Right lobe of liver (tissue), 6 donors: ENCODE results near the gene FRMD4A. TPM values are rescaled to one million over a fixed set of nuclear protein-coding genes. Genes with fewer than 3 reads are reported as not detected.

ENCODE experiments used
- ATAC-seq, 4 donors: fragments of 200-7000 bp; cut with Tn5 transposase; one replicate each; pipeline ENCODE4 v1.9.1; 2020; ENCODE audit warnings: mild to moderate bottlenecking in 4 of 4, moderate library complexity in 4 of 4
- DNase-seq, 3 donors: peaks; one replicate each; pipeline ENCODE4 v3.0.0-alpha.2; 2020
- H3K27ac ChIP-seq, 3 donors: fragments of 200-600 bp; one replicate each; pipeline ENCODE4 v1.8.0; 2022
- H3K27me3 ChIP-seq, 2 donors: fragments of 200-600 bp; one replicate each; pipeline ENCODE4 v1.8.0; 2022
- H3K36me3 ChIP-seq, 4 donors: fragments of 200-600 bp; sonication (generic) in 1 of 4; one replicate each; pipeline versions ENCODE4 v1.5.1 to v1.8.0; 2017 to 2022; ENCODE audit warnings: control low read depth in 1 of 4
- H3K4me1 ChIP-seq, 4 donors: fragments of 200-600 bp; sonication (generic) in 1 of 4; one replicate each; pipeline versions ENCODE4 v1.5.1 to v1.8.0; 2017 to 2022; ENCODE audit warnings: control low read depth in 1 of 4
- H3K4me3 ChIP-seq, 3 donors: fragments of 200-600 bp; one replicate each; pipeline ENCODE4 v1.8.0; 2022
- H3K9me3 ChIP-seq, 4 donors: fragments of 200-600 bp; sonication (generic) in 1 of 4; one replicate each; pipeline versions ENCODE4 v1.5.1 to v1.8.0; 2017 to 2022; ENCODE audit warnings: control low read depth in 1 of 4
- POLR2A ChIP-seq: fragments of 450-650 bp; IDR thresholded peaks from one replicate; pipeline ENCODE4 v1.6.1; 2017; ENCODE audit warnings: antibody characterized with exemption, mild to moderate bottlenecking
- WGBS: methylation state at CpG from one replicate; pipeline ENCODE4 v1.1.6; 2018; ENCODE audit warnings: low coverage, low lambda C conversion rate; ENCODE audit not compliant: insufficient coverage; ENCODE audit errors: missing lambda C conversion rate; 5-methylcytosine and 5-hydroxymethylcytosine counted together
- intact Hi-C, 2 donors: fragments of 100-400 bp; cut with DNase I; formaldehyde crosslinking; loops; one replicate each; pipeline versions ENCODE4 v1.11.2 to v1.14.1; 2022
- total RNA-seq, 6 experiments: library from RNA; depleted of rRNA in 2 of 6; stranded (reverse); fragments of >200 nt in 2 of 6; fragmentation: NEBNext Ultra II Directional in 3 of 6; extraction: Animal tissue kit (Norgen Biotek cat#: 25700) in 3 of 6; gene quantifications; one replicate each; pipeline versions ENCODE4 v1.1.0 to v1.2.4, GENCODE V29; 2016 to 2023
- TF ChIP-seq, protein P1 (sequence below), 4 donors: fragments of 200-600 bp in 3 of 4; fragments of 450-650 bp in 1 of 4; IDR thresholded peaks; one replicate each; pipeline versions ENCODE4 v1.5.1 to v1.8.0; 2016 to 2022; ENCODE audit warnings: antibody characterized with exemption in 4 of 4, mild to moderate bottlenecking in 2 of 4
- donor health status: DM: no; HTN: yes; CAD: no.
- donor health status: DM: no; HTN: no; CAD: no.
- donor health status: DM: no; HTN: no; CAD: no.
- donor health status: DM: no; HTN: yes; CAD: no.
- donor health status: DM: no; HTN: yes; CAD: no.

FRMD4A gene
- total RNA-seq, 6 experiments from 2014 or later, result 8.4 to 22.8 (median 13.3) TPM

DNA sequence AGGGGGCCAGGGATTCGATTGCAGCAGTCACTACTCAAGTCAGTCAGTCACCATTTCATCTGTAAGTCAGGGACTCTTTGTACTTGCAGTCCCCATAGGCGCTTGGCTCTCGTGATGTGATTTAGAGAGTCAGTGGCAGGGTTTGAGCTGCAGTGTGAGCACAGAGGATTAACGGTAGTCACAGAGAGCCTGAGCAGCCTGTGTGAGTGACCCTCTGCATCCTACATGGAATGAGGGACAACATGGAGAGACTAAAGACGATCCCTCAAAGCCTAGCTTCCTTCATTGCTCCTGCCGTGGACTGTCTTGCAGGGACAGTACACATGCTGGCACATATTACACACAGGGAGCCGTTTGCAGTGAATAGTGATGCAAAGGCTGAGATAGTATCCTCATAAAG lies 687.7 kb downstream of the FRMD4A start:
- H3K4me1 ChIP-seq, result no peaks in the 10 kb centered on the region
- ATAC-seq, result no peak
- 93% methylated on average over 2 of the region's 7 CpGs for WGBS
- no peak for DNase-seq
- H3K36me3 ChIP-seq, result peaks cover 0 to 29% (median 10%) of the 10 kb centered on the region in 4 donors
- TF ChIP-seq, protein P1, sequence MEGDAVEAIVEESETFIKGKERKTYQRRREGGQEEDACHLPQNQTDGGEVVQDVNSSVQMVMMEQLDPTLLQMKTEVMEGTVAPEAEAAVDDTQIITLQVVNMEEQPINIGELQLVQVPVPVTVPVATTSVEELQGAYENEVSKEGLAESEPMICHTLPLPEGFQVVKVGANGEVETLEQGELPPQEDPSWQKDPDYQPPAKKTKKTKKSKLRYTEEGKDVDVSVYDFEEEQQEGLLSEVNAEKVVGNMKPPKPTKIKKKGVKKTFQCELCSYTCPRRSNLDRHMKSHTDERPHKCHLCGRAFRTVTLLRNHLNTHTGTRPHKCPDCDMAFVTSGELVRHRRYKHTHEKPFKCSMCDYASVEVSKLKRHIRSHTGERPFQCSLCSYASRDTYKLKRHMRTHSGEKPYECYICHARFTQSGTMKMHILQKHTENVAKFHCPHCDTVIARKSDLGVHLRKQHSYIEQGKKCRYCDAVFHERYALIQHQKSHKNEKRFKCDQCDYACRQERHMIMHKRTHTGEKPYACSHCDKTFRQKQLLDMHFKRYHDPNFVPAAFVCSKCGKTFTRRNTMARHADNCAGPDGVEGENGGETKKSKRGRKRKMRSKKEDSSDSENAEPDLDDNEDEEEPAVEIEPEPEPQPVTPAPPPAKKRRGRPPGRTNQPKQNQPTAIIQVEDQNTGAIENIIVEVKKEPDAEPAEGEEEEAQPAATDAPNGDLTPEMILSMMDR (IDR thresholded peaks at IDR 0.05), result no peak
- no peak for TF ChIP-seq POLR2A
- no peak overlapping the region for H3K27ac ChIP-seq
- H3K9me3 ChIP-seq, result peaks cover 0 to 3% (median 0%) of the 10 kb centered on the region in 4 donors
- H3K4me3 ChIP-seq, result no peak overlapping the region
- H3K27me3 ChIP-seq, result no peaks in the 10 kb centered on the region
- intact Hi-C loops, result no loop called here

DNA sequence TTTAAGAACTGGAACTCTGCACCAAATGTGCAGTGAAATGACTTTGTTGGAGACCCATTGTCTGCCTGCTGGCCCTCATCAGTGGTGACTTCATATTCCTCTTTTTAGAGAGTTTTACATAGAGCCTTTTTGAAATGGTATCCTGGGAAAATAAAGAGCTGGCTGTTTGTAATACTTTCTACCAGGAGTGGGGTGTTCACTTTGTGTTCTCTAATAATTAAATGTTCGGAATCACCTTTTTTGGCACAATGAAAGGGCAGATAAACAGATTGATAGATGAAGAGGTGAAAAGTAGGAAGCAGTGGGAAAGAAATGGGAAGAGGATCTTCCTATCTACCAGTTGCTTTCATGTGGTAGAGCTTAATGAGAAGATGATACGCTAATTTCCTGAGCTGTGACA lies 688.4 kb downstream of the FRMD4A start:
- ATAC-seq, result no peak

DNA sequence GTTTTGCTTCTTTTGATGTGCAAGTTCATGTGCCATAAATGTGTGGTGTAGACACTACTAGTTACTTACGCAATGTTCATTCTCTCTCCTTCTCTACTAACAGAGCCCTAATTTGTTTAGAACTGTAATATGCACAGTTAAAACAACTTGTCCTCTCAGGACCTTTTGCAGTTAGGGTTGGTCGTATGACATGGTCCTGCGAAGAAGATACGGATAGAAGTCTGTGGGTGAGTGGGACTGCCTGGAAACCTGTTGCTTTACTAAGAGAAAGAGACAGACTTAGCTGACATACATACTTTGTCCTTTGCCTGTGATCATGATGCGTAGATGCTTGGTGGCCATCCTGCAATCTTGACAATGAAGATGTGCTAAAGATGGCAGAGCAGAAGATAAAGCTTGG lies 692.8 kb downstream of the FRMD4A start:
- Histone ChIP-seq H3K27ac (no peak overlapping the region), H3K36me3 (no peaks in the 10 kb centered on the region), H3K4me1 (no peaks in the 10 kb centered on the region), H3K4me3 (no peak overlapping the region), H3K27me3 (no peaks in the 10 kb centered on the region), H3K9me3 (peaks cover 0 to 3% (median 0%) of the 10 kb centered on the region in 4 donors)
- 85% methylated on average over 5 of the region's 5 CpGs for WGBS
- DNase-seq, result no peak
- peak in 1 of 4 donors; percentile 11 for ATAC-seq
- intact Hi-C loops, result no loop called here
- no peak for TF ChIP-seq POLR2A
- TF ChIP-seq, protein P1 (IDR thresholded peaks at IDR 0.05), result no peak

More for the DNA sequence above, 688.4 kb downstream of the FRMD4A start:
- WGBS, result 100% methylated on average over 2 of the region's 2 CpGs
- Histone ChIP-seq H3K27me3 (no peaks in the 10 kb centered on the region), H3K36me3 (peaks cover 0 to 24% (median 10%) of the 10 kb centered on the region in 4 donors), H3K9me3 (peaks cover 0 to 3% (median 0%) of the 10 kb centered on the region in 4 donors), H3K4me3 (no peak overlapping the region), H3K27ac (no peak overlapping the region), H3K4me1 (no peaks in the 10 kb centered on the region)
- TF ChIP-seq, protein P1 (IDR thresholded peaks at IDR 0.05), result no peak
- no peak for TF ChIP-seq POLR2A
- intact Hi-C loops, result no loop called here
- no peak for DNase-seq

DNA sequence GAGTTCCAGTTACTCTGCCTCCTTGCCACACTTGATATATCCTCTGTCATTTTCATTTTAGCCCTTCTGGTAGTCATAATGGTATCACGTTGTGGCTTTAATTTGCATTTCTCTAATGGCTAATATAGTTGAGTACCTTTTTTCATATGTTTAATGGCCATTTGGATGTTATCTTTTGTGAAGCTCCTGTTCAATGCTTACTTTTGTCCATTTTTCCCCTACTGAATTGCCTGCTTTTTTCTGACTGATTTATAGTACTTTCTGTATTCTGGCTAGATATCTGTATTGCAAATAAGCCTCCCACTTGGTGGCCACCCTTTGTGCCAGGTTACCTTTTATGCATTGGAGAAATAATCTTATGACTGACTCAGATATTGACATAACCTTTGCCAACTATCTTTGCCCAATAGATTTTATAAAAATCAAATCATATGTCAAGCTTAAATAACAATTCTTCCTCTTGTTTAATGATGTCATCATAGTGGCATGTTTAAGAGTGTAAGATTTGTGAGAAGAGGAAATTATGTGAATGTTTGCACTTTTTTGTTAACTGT lies 693.3 kb downstream of the FRMD4A start:
- no peaks in the 10 kb centered on the region for H3K36me3 ChIP-seq
- H3K4me3 ChIP-seq, result no peak overlapping the region
- H3K27ac ChIP-seq, result no peak overlapping the region
- peaks cover 0 to 3% (median 0%) of the 10 kb centered on the region in 4 donors for H3K9me3 ChIP-seq
- intact Hi-C loops, result no loop called here
- no peaks in the 10 kb centered on the region for H3K4me1 ChIP-seq
- TF ChIP-seq, protein P1 (IDR thresholded peaks at IDR 0.05), result no peak
- no peak for TF ChIP-seq POLR2A
- 83% methylated on average over 1 of the region's 1 CpG for WGBS
- DNase-seq (no peak), ATAC-seq (peak in 1 of 4 donors; percentile 59)
- H3K27me3 ChIP-seq, result no peaks in the 10 kb centered on the region
